GM18526 (cell line): ENCODE measurements around the gene KLRC2.

Experiments used
- POLR2A ChIP-seq: IDR thresholded peaks from 3 replicates; pipeline ENCODE4 v1.6.1; 2011; ENCODE audit not compliant: insufficient read length; ENCODE audit errors: extremely low read depth

The KLRC2 gene

GRCh38 chr12:10397296-10397695 lies 38.5 kb downstream of the KLRC2 start:
- no peak for TF ChIP-seq POLR2A

- no peak for TF ChIP-seq POLR2A
These were observed 40.3 kb downstream of the KLRC2 start for GRCh38 chr12:10395390-10395998.

GRCh38 chr12:10393291-10393690 lies 42.5 kb downstream of the KLRC2 start:
- no peak for TF ChIP-seq POLR2A

- no peak for TF ChIP-seq POLR2A
These were observed 43.3 kb downstream of the KLRC2 start for GRCh38 chr12:10392394-10392930.

GRCh38 chr12:10389904-10390303 lies 45.9 kb downstream of the KLRC2 start, which contains the start of gene KLRK1:
KLRK1 (minus strand) TSS chr12:10390041; CDS start chr12:10388810, 1,231 bp downstream.
- no peak for TF ChIP-seq POLR2A

GRCh38 chr12:10388624-10389413 lies 47.0 kb downstream of the KLRC2 start:
- TF ChIP-seq POLR2A: no peak

- no peak for TF ChIP-seq POLR2A
These were observed 49.0 kb downstream of the KLRC2 start for GRCh38 chr12:10386857-10387256.

- no peak for TF ChIP-seq POLR2A
These were observed 50.6 kb downstream of the KLRC2 start for GRCh38 chr12:10385166-10385613.

GRCh38 chr12:10384191-10384590 lies 51.6 kb downstream of the KLRC2 start:
- no peak for TF ChIP-seq POLR2A

- no peak for TF ChIP-seq POLR2A
These were observed 53.7 kb downstream of the KLRC2 start for GRCh38 chr12:10381928-10382628.
